Panc1 (cell line): ENCODE measurements around the gene TRMT61A. TPM values are rescaled to one million over a fixed set of nuclear protein-coding genes. Genes with fewer than 3 reads are reported as not detected.

Experiments
- ATAC-seq: fragments of 200-7000 bp; cut with Tn5 transposase; 2 replicates; pipeline ENCODE4 v1.9.1; 2020; ENCODE audit warnings: mild to moderate bottlenecking, moderate library complexity
- BruUV-seq: library from RNA; stranded (reverse); fragments of 400-500 nt; replicated peaks from 2 replicates; lab custom pipeline; 2021; lab: Mats Ljungman, UMichigan
- CTCF ChIA-PET: fragments of 300-600 bp; sonication (Branson Sonifier 250); formaldehyde crosslinking; loops from one replicate; lab custom pipeline; 2022; ENCODE audit warnings: antibody characterized with exemption; lab: Charles Lee
- POLR2A ChIA-PET: fragments of 300-600 bp; sonication (Branson Sonifier 250); formaldehyde crosslinking; loops from one replicate; lab custom pipeline; 2022; ENCODE audit warnings: antibody characterized with exemption; lab: Charles Lee
- DNase-seq: peaks from one replicate; pipeline ENCODE4 v3.0.0-alpha.2; 2010; ENCODE audit warnings: low read depth, low spot score
- H3K27ac ChIP-seq: 2 replicates; pipeline ENCODE4 v1.5.1; 2011; ENCODE audit warnings: mild to moderate bottlenecking, low read length, inconsistent platforms
- H3K27me3 ChIP-seq: fragments of 200-500 bp; sonication (Bioruptor generic); 2 replicates; pipeline ENCODE4 v1.6.0; 2014; ENCODE audit warnings: low read length, inconsistent platforms; ENCODE audit not compliant: control insufficient read depth, insufficient read depth
- H3K36me3 ChIP-seq: fragments of 200-500 bp; sonication (Bioruptor generic); 2 replicates; pipeline ENCODE4 v1.5.1; 2014; ENCODE audit warnings: inconsistent platforms, mild to moderate bottlenecking, low read length, moderate library complexity; ENCODE audit not compliant: control insufficient read depth, insufficient read depth
- H3K4me1 ChIP-seq: 2 replicates; pipeline ENCODE4 v1.5.1; 2011; ENCODE audit warnings: inconsistent platforms, mild to moderate bottlenecking, low read length, moderate library complexity; ENCODE audit not compliant: control insufficient read depth, insufficient read depth
- H3K4me3 ChIP-seq, 2 experiments: 2 replicates each; pipeline ENCODE4 v1.5.1; 2011 to 2012; ENCODE audit warnings: low read depth in 2 of 2, low read length in 2 of 2, mild to moderate bottlenecking in 2 of 2, inconsistent platforms in 1 of 2, moderate library complexity in 1 of 2
- H3K9me3 ChIP-seq: fragments of 200-500 bp; sonication (Bioruptor generic); 2 replicates; pipeline ENCODE4 v1.5.1; 2014; ENCODE audit warnings: low read depth, mild to moderate bottlenecking, inconsistent platforms, low read length, moderate library complexity; ENCODE audit not compliant: control insufficient read depth, insufficient read depth
- CTCF ChIP-seq: fragments of 450-650 bp; IDR thresholded peaks from 2 replicates; pipeline ENCODE4 v1.5.1; 2017; ENCODE audit warnings: mild to moderate bottlenecking
- POLR2AphosphoS5 ChIP-seq: IDR thresholded peaks from 2 replicates; pipeline ENCODE4 v1.6.1; 2012; ENCODE audit warnings: mild to moderate bottlenecking, low read depth, low read length, moderate library complexity
- REST ChIP-seq, 2 experiments: IDR thresholded peaks; 2 replicates each; pipeline ENCODE4 v1.6.1; 2011 to 2012; ENCODE audit warnings: low read depth in 2 of 2, control low read depth in 1 of 2, low read length in 1 of 2, mild to moderate bottlenecking in 1 of 2, moderate library complexity in 1 of 2; ENCODE audit not compliant: insufficient read depth in 1 of 2
- SIN3A ChIP-seq: IDR thresholded peaks from 2 replicates; pipeline ENCODE4 v1.6.1; 2012; ENCODE audit warnings: low read depth, mild to moderate bottlenecking, low read length, moderate library complexity, borderline replicate concordance; ENCODE audit not compliant: insufficient read depth
- TCF7L2 ChIP-seq: IDR thresholded peaks from 2 replicates; pipeline ENCODE4 v1.6.1; 2011; ENCODE audit warnings: mild to moderate bottlenecking, low read depth, low read length, inconsistent platforms
- in situ Hi-C: cut with HindIII; loops from 2 replicates; pipeline ENCODE4 v1.10.0; 2016; ENCODE audit warnings: low sequenced_read_pairs, low pct_unique_long_range_greater_than_20kb
- intact Hi-C: fragments of 100-400 bp; cut with micrococcal nuclease; formaldehyde crosslinking; loops from one replicate; pipeline ENCODE4 v1.10.0; 2022; ENCODE audit not compliant: unreplicated experiment
- total RNA-seq: library from RNA; stranded (reverse); gene quantifications from one replicate; pipeline ENCODE4 v1.2.1, GENCODE V29; 2021; ENCODE audit not compliant: unreplicated experiment

The TRMT61A gene
- total RNA-seq, 1 experiment from 2014 or later: 22.9 TPM

GRCh38 chr14:103496776-103497175 is 32.2 kb upstream of the TRMT61A start:
- no peak for TF ChIP-seq SIN3A
- no peak for TF ChIP-seq TCF7L2
- no peak for TF ChIP-seq REST (IDR thresholded peaks at IDR 0.05; ENCODE audit: insufficient read depth in 1 of 2, low read depth in 2 of 2, low read length in 1 of 2)
- no peak for TF ChIP-seq POLR2AphosphoS5
- no peak for TF ChIP-seq CTCF
- CTCF ChIA-PET: no interaction called here
- intact Hi-C loops (no loop called here), in situ Hi-C loops (no loop called here)
- no peak overlapping the region for H3K4me3 ChIP-seq
- DNase-seq (no peak), ATAC-seq (no peak)
- no peak overlapping the region for H3K27ac ChIP-seq
- H3K9me3 ChIP-seq: no peaks in the 10 kb centered on the region
- POLR2A ChIA-PET: no interaction called here
- peaks cover 8% of the 10 kb centered on the region for H3K36me3 ChIP-seq
- H3K27me3 ChIP-seq: no peaks in the 10 kb centered on the region
- H3K4me1 ChIP-seq: no peaks in the 10 kb centered on the region
- no TSS peak for BruUV-seq

- ChIA-PET POLR2A (no interaction called here), CTCF (interaction anchor here (0.6 kb wide), 1 partner anchor 107 kb away, joined by 5 read pairs; no protein-coding TSS in a partner anchor)
- Histone ChIP-seq H3K9me3 (no peaks in the 10 kb centered on the region), H3K27me3 (no peaks in the 10 kb centered on the region), H3K4me1 (no peaks in the 10 kb centered on the region), H3K36me3 (peaks cover 8% of the 10 kb centered on the region), H3K4me3 (no peak overlapping the region), H3K27ac (no peak overlapping the region)
- BruUV-seq: no TSS peak
- TF ChIP-seq CTCF: no peak
- no peak for TF ChIP-seq POLR2AphosphoS5
- no peak for TF ChIP-seq SIN3A
- no peak for TF ChIP-seq TCF7L2
- no peak for TF ChIP-seq REST (IDR thresholded peaks at IDR 0.05; ENCODE audit: insufficient read depth in 1 of 2, low read depth in 2 of 2, low read length in 1 of 2)
- DNase-seq: no peak
- in situ Hi-C loops: no loop called here
- intact Hi-C loops: no loop called here
- ATAC-seq: peak; percentile 69; the same call in 1 of the 2 replicates
Observed at GRCh38 chr14:103499709-103500108, 29.3 kb upstream of the TRMT61A start.
